Stimulated activated CD4-positive, alpha-beta T cell treated with anti-CD3 and anti-CD28 coated beads, Interleukin-1b, Interleukin-23, amount 100 ng/mL, for 24 hours (primary cell): ENCODE measurements around the gene SLC44A2.
A peak's percentile ranks its signal among the peaks of the same experiment; 100 is the strongest.

Source experiments
- DNase-seq, 4 experiments: peaks; one replicate each; pipeline ENCODE4 v3.0.0-alpha.2; 2020; ENCODE audit warnings: low read depth in 4 of 4, low spot score in 1 of 4

SLC44A2 gene

DNA sequence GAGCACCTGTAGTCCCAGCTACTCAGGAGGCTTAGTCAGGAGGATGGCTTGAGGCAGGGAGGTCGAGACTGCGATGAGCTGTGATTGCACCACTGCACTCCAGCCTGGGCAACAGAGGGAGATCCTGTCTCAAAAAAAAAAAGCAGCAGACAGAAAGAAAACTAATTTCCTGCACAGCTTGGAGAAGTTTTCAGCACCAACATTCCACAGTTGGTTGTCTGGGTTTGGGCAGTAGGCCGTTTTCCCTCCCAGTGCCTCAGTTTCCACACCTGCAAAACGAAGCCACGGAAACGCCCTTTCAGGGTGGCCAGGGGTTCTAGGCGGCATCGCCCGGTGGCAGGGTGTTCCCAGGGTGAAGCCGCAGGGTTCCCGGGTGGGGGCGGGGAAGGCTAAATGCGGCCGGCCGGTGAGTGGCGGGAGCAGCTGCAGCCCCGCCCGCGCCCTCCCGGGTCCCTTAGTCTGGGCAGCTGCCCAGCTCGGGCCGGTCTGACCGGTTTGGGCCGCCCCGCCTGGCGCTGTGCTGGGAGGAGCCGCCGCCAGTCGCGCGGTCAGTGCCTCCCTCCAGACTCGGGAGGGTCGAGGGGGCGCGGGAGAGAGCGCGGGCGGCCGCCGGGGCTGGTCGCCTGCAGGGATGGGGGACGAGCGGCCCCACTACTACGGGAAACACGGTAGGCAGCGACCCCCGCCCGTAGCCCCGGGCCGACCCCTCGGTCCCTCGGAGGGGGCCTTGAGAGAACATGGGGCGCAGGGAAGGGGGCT, at the start of gene SLC44A2:
Gene SLC44A2, plus strand, starts transcription at position 551 of the 759 bp plus-strand sequence. Its CDS starts 81 bp downstream, at position 632.
- DNase-seq = no peak

DNA sequence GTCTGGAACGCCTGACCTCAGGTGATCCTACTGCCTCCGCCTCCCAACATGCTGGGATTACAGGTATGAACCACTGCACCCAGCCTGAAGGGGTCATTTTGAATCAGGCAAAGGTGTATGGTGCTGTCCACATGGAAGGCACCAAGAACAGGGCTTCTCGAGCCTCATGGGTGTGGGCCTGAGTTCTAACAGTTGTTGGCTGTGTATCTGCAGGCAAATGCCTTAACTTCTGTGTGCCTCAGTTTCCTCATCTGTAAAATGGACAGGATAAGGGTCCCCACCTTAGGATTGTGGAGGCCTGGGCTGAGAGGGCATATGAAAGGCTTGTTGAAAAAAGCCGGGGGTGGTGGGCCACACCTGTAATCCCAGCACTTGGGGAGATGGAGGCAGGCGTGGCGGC, 47.4 kb upstream of the SLC44A2 start:
- no peak for DNase-seq

DNA sequence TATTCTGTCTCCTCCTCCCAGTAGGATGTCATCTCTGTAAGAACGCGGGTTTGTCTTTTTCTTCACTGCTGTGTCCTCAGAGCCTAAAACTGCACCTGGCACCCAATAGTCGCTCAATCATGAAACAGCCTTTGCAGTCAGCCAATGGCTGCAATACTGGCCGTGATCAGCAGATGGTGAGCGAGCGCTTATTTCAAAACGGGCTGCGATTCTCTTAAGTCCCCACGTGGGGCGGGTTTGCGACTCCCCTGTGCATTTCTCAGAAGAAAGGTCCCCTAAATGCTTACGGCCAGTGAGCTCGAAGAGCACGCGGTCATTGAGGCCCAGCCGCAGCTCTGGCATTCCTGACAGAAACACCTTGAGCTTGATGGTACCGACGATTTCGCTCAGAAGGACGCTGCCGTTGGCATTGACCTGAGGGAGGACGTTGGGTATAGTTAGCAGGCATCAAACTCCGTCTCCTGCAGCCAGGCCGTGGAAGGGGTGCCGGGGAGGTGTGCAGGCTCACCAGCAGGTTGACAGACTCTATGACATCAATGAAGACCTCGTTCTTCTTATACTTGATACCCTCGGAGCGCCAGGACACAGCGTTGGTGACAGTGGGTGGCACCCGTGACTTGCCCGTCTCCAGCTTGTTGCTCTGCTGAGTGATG, 44.2 kb upstream of the SLC44A2 start:
- peak; percentile 74 to 86 (median 82) for DNase-seq

DNA sequence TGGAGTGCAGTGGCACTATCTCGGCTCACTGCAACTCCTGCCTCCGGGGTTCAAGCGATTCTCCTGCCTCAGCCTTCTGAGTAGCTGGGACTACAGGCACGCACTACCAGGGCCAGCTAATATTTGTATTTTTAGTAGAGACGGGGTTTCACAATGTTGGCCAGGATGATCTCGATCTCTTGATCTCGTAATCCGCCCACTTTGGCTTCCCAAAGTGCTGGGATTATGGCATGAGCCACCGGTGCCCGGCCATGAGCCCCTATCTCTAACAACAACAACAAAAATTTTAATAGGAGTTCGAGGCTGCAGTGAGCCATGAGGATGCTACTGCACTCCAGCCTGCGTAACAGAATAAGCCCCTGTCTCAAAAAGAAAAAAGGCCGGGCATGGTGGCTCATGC, 43.3 kb upstream of the SLC44A2 start:
- DNase-seq = no peak

DNA sequence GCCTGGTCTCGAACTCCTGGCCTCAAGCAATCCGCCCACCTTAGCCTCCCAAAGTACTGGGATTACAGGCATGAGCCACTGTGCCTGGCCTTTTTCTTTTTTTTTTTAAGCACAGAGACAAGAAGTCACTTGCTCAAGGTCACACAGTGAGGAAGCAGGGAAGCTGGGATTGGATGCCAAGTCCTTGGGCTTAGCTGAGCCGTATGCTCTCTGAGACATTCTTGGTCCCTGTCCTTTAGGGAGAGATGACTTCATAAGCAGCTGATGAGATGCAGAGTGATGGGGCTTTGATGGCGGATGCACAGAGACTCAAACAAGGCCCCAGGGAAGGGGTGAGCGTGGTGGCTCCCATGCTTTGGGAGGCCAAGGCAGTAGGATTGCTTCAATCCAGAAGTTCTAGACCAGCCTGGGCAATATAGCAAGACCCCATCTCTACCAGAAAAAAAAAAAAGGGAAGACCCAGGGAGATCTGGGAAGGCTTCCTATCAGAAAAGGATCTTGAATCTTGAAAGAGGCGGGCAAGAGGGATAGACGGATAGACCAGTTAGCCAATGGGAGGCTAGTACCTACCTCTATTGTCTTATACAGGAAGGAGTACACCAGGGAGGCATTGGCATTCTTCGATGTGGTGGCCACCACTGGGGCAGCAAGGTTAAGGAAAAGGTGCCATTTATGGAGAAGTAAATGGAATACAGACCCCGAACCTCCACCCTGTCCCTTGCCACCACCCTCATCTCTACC, 42.1 kb upstream of the SLC44A2 start:
- no peak for DNase-seq

DNA sequence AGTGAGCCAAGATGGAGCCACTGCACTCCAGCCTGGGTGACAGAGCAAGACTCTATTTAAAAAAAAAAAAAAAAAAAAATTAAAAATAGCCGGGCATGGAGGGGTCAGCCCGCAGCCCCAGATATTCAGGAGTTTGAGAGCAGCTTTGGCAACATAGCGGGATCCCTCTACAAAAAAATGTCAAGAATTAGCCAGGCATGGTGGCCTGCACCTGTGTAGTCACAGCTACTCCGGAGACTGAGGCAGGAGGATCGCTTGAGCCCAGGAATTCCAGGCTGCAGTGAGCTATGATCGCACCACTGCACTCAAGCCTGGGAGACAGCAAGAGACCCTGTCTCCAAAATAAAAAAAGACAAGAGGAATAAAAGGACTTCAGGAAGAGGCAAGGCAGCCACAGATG, 39.0 kb upstream of the SLC44A2 start:
- no peak for DNase-seq

DNA sequence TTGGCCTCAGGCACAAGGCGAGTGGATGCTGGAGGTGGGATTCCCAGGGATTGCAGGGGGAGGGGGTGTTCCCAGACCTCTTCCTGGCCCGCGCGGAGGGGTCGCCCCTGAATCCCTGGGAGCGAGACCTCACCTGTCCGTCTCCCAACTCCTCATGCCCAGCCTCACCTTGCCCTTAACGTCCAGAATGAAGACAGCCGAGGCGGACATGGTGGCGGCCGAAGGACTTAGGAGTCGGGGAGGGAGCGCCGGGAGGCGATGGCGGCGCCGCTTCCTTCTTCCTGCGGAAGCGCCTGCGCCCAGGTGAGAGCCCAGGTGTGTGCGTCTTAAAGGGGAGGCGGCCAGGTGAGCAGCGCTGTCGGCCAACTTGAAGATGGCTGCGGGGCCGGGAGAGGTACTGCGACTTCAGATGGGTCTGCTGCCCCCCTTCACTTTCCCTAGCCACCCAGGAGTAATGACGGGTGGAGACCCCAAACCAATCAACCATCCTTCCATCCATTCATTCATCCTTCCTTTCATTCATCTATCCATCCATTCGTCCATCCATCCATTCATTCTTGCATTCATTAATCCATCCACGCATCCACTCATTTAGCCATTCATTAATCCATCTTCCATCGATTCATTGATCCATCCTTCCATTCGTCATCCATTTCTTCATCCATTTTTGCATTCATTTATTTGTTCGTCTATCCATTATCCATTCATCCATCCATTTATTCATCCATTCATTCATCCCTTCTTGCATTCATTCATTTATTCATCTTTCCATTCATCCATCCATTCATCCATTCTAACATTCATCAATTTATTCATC, 38.1 kb upstream of the SLC44A2 start, which contains the start of gene AP1M2:
Gene AP1M2, minus strand, starts transcription at position 291 of the 817 bp plus-strand sequence. Its CDS starts 81 bp downstream, at position 210.
- DNase-seq = no peak

DNA sequence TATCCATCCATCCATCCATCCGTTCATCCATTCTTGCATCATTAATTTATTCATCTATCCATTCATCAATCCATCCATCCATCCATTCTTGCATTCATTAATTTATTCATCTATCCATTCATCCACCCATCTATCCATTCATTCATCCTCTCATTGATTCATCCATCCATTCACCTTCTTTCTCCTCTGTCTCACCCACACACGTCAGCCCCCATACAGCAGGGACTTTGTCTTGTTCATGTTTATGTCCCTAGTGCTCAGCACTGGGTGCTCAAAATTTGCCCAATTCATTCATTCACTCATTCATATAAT, 37.6 kb upstream of the SLC44A2 start:
- DNase-seq = no peak

DNA sequence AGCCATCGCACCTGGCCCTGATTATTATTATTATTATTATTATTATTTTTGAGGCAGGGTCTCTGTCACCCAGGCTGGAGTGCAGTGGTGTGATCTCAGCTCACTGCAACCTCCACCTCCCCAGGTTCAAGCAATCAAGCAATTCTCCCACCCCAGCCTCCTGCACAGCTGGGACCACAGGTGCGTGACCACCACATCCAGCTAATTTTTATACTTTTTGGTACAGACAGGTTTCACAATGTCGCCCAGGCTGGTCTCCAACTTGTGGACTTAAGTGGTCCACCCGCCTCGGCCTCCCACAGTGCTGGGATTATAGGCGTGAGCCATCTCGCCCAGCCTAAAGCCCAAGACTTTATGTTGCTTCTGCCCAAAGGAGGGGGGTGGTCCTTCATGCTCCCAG, 32.2 kb upstream of the SLC44A2 start:
- DNase-seq = no peak

DNA sequence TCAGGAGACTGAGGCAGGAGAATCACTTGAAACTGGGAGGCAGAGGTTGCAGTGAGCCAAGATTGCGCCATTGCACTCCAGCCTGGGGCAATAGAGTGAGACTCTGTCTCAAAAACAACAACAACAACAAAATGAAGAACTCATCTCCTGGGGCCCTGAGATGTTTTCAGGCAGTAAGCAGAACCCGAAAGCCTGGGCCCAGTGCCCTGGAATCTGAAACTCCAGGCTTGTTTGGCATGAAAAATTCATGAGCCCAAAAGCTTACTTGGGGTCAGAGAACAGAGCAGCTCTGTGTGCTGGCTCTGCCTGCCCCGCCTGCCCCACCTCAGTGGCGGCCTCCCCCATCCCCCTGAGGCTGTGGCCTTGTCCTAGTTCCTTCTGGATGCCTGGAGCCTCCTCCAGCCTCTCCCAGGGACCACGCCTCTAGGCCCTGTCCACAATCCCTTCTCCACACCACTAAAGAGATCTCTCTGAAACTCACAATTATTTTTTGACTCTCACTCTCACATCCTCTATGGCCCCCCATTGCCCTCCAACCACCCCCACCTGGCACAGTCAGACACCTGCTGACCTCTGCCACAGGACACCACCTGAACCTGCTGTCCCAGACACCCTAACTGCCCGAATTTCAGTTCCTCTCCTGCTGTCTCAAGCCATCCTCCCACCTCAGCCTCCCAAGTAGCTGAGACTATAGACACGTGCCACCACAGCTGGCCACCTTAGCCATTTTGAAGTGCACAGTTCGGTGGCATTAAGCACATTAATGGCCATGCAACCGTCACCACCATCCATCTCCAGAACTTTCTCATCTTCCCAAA, 31.3 kb upstream of the SLC44A2 start:
- DNase-seq = no peak

DNA sequence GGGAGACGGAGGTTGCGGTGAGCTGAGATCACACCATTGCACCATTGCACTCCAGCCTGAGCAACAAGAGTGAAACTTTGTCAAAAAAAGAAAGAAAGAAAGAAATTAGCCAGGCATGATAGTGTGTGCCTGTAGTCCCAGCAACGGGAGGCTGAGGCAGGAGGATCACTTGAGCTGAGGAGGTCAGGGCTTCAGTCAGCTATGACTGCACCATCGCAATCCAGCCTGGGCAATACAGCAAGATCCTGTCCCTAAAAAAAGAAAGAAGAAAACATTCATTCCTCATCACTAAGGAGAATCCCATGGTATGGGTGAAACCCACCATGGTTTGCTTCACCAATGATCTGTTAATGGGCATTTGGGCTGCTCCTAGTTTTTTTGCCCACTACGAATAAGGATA, 25.2 kb upstream of the SLC44A2 start:
- DNase-seq = no peak

DNA sequence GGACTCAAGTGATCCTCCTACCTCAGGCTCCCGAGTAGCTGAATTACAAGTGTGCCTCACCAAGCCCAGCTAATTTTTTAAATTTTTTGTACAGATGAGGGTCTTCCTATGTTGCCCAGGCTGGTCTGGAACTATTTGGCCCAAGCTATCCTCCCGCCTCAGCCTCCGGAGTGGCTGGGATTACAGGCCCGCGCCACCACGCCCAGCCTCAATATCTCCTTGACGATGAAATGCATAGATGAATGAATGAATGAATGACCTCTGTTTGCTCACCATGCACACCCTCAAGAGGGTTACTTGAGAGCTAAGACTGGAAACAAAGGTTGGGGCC, 23.4 kb upstream of the SLC44A2 start:
- no peak for DNase-seq

DNA sequence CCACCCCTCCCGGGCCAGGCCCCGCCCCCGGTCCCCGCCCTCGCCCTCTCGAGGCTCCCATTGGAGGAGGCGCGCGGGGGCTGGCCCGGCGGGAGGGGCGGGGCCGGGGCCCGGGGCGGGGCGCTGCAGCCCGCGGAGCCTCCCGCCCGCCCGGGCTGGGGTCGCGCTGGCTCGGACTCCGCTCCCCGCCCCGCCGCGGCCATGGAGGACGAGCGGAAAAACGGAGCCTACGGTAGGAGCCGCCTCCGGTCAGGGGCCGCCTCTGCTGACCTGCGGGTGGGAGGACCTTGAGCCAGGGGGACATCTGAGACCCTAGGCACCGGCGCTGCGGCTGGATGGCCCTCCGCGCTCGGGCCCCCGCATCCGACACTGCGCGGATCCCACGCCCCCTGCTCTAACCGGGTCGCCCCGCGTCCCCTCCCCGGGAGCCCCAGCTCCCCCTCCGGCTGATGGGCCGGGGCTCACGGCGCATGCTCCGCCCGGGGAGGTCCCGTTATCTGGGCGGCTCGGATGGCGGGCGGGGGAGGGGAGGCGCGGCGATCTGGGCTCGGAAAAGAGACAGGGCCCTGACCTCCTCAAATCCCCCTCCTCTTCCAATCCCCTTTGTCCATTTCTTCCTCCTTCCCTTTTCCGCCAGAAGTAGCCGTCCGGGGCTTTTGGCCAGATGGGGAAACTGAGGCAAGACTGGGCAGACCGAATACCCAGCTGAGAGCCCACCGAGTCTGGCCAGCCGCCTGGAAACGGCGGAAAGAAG, 22.8 kb upstream of the SLC44A2 start:
- DNase-seq = peak; percentile 75 to 87 (median 82)

DNA sequence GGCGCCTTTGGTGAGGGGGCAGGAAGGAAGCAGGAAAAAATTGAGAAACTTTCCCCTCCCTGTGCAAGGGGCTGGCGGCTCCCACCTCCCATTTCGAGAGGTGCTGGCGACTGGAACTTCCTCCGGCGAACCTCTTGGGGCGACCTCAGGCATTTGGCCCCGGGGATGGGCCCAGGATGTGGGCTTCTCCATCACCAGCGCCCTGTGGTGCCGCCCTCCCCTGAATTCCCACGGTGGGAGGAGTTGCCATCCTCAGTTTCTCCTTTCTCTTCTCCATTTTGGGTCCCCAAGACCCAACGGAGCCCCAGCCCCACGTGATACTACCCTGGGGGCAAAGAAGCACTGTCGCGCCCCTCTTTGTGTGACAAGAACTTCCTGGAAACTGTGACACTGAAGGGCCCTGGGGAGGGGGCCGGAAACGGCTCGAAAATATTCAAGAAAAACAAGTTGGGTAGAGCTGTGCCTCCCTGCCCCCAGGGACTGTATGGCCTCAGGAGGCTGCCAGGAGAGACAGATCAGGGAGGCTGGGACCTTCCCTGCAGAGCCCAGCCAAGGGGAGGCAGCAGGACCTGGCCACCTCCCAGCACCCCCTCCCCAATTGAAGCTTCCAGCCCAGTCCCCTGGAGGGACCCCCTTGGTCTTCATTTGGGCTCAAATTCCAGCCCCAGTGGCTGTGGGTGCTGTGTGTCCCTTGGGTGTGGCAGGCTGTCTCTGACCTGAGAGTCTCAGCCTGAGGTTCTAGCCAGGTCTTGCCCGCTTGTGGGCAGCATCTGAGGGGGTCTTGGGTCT, 22.1 kb upstream of the SLC44A2 start:
- peak in 3 of 4 experiments; percentile 35 to 60 (median 49) for DNase-seq

DNA sequence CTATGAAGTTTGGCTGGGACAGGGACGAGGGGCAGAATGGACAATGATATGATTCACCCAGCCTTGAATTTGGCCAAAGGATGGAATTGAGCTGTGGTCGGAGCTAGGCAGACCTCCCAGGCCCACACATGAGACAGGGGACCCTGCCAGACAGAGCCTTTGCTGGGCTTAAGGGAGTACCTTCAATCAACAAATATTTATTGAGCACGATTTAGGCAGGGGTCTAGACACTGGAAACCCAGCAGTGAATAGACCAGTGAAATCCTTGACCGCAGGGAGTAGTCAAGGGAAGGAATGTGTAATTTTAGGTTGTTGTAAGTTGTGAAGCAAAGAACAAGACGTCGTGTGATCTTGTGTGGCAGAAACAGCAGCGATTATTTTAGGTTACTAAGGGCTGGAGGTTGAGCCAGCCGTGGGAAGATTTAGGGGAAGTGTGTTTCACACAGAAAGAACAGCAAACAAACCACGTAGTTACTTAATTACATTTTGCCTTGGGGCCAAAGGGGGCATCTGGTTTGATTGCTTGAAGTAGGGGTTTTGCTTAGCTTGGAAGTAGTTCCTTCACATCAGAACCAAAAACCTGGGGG, 21.4 kb upstream of the SLC44A2 start:
- DNase-seq = no peak

DNA sequence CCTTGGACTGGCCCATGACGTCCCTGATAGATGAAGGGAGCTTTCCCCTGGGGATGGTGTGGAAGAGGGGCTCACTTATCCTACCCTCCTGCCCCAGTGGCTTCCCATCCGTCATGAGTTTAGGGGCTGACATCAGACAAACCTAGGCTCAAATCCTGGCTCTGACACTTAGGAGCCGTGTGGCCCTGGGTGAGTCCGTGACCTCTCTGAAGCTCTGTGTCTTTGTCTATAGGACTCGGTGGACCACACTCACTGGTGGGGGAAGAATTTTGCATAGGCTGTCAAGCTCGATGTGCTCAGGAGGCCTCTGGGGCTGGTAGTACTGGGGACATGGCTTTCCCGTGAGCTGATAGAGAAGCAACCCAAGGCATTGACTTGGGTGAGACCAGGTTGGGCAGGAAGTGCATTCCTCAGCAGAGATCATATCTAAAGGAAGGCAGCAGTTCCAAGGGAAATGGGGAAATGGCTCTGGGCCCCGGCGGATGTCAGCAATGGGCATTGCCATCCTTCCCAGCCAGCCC, 20.8 kb upstream of the SLC44A2 start:
- no peak for DNase-seq

DNA sequence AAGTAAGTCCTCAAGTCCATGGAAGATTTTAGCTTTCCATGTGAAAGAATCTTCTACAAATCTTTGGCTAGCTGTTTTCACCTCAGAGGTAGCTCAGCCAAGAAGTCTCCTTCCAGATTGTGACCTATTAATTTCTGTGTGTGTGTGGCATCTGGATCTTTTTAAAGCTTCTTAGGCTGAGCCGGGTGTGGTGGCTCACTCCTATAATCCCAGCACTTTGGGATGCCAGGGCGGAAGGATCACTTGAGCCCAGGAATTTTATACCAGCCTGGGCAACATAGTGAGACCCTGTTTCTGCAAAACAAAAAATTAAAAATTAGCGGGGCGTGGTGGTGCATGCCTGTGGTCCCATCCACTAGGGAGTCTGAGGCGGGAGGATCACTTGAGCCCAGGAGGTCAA, 13.4 kb upstream of the SLC44A2 start:
- no peak for DNase-seq

DNA sequence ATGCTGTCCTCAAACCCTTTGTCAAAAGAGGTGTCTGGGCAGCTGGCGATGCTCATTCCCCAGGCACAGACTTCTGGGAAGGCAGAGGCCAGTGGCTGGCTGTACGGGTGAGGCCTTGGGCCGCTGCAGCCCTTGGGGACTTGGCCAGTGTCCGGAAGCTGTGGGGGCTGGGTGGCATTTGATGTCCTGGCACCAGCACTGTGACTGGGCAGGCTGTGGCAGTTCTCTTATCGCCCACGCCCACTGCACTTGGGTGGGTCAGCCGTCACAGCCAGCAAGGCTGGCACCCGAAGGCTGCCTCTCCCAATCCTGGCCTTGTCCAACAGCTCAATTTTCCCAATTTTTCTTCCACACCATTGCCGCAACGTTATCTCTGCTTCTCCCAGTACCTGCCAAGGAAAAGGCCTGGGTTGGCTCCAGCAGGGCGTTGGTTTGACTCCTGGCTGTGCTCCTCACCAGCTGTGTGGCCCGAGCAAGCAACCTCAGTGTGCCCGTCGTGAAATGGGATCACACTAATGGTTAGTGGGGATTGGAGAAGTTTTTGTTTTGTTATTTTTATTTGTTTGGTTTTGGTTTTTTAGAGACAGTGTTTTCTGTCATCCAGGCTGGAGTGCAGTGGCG, 12.7 kb upstream of the SLC44A2 start:
- no peak for DNase-seq
